ENCODE measurements around the gene PALB2.

DNA sequence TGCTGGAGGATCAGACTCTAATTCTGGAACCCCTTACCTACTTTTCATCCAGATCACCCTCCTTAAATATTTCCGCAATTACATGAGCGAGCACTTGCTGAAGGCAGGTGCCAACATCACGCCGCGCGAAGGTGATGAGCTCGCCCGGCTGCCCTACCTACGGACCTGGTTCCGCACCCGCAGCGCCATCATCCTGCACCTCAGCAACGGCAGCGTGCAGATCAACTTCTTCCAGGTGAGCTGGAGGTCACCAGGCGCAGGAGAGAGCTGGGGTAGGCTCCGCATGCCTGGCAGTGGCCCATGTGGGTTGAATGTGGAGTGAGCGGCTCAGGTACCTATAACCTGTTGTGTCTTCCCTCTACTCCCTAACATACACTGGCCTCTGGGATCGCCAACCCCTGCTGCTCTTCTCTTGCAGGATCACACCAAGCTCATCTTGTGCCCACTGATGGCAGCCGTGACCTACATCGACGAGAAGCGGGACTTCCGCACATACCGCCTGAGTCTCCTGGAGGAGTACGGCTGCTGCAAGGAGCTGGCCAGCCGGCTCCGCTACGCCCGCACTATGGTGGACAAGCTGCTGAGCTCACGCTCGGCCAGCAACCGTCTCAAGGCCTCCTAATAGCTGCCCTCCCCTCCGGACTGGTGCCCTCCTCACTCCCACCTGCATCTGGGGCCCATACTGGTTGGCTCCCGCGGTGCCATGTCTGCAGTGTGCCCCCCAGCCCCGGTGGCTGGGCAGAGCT lies 48.5 kb upstream of the PALB2 start:
- TF ChIP-seq, protein P1, sequence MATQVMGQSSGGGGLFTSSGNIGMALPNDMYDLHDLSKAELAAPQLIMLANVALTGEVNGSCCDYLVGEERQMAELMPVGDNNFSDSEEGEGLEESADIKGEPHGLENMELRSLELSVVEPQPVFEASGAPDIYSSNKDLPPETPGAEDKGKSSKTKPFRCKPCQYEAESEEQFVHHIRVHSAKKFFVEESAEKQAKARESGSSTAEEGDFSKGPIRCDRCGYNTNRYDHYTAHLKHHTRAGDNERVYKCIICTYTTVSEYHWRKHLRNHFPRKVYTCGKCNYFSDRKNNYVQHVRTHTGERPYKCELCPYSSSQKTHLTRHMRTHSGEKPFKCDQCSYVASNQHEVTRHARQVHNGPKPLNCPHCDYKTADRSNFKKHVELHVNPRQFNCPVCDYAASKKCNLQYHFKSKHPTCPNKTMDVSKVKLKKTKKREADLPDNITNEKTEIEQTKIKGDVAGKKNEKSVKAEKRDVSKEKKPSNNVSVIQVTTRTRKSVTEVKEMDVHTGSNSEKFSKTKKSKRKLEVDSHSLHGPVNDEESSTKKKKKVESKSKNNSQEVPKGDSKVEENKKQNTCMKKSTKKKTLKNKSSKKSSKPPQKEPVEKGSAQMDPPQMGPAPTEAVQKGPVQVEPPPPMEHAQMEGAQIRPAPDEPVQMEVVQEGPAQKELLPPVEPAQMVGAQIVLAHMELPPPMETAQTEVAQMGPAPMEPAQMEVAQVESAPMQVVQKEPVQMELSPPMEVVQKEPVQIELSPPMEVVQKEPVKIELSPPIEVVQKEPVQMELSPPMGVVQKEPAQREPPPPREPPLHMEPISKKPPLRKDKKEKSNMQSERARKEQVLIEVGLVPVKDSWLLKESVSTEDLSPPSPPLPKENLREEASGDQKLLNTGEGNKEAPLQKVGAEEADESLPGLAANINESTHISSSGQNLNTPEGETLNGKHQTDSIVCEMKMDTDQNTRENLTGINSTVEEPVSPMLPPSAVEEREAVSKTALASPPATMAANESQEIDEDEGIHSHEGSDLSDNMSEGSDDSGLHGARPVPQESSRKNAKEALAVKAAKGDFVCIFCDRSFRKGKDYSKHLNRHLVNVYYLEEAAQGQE (IDR thresholded peaks at IDR 0.05; ENCODE audit: unreplicated experiment) = no peak
- TF ChIP-seq, protein P2, sequence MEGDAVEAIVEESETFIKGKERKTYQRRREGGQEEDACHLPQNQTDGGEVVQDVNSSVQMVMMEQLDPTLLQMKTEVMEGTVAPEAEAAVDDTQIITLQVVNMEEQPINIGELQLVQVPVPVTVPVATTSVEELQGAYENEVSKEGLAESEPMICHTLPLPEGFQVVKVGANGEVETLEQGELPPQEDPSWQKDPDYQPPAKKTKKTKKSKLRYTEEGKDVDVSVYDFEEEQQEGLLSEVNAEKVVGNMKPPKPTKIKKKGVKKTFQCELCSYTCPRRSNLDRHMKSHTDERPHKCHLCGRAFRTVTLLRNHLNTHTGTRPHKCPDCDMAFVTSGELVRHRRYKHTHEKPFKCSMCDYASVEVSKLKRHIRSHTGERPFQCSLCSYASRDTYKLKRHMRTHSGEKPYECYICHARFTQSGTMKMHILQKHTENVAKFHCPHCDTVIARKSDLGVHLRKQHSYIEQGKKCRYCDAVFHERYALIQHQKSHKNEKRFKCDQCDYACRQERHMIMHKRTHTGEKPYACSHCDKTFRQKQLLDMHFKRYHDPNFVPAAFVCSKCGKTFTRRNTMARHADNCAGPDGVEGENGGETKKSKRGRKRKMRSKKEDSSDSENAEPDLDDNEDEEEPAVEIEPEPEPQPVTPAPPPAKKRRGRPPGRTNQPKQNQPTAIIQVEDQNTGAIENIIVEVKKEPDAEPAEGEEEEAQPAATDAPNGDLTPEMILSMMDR (conservative IDR thresholded peaks at IDR 0.05; ENCODE audit: low read depth in 2 of 2) = no peak
- TF ChIP-seq JUNB (IDR thresholded peaks at IDR 0.05; ENCODE audit: unreplicated experiment) (no peak), EZH2 (IDR thresholded peaks at IDR 0.05; ENCODE audit: low read depth, unreplicated experiment) (no peak), ZNF114 (CRISPR knock-in tag; IDR thresholded peaks at IDR 0.05) (no peak), CREB1 (CRISPR knock-in tag; IDR thresholded peaks at IDR 0.05; ENCODE audit: low read depth) (no peak), POLR2AphosphoS5 (IDR thresholded peaks at IDR 0.05; ENCODE audit: low read depth) (no peak)
- TF ChIP-seq, protein P3, sequence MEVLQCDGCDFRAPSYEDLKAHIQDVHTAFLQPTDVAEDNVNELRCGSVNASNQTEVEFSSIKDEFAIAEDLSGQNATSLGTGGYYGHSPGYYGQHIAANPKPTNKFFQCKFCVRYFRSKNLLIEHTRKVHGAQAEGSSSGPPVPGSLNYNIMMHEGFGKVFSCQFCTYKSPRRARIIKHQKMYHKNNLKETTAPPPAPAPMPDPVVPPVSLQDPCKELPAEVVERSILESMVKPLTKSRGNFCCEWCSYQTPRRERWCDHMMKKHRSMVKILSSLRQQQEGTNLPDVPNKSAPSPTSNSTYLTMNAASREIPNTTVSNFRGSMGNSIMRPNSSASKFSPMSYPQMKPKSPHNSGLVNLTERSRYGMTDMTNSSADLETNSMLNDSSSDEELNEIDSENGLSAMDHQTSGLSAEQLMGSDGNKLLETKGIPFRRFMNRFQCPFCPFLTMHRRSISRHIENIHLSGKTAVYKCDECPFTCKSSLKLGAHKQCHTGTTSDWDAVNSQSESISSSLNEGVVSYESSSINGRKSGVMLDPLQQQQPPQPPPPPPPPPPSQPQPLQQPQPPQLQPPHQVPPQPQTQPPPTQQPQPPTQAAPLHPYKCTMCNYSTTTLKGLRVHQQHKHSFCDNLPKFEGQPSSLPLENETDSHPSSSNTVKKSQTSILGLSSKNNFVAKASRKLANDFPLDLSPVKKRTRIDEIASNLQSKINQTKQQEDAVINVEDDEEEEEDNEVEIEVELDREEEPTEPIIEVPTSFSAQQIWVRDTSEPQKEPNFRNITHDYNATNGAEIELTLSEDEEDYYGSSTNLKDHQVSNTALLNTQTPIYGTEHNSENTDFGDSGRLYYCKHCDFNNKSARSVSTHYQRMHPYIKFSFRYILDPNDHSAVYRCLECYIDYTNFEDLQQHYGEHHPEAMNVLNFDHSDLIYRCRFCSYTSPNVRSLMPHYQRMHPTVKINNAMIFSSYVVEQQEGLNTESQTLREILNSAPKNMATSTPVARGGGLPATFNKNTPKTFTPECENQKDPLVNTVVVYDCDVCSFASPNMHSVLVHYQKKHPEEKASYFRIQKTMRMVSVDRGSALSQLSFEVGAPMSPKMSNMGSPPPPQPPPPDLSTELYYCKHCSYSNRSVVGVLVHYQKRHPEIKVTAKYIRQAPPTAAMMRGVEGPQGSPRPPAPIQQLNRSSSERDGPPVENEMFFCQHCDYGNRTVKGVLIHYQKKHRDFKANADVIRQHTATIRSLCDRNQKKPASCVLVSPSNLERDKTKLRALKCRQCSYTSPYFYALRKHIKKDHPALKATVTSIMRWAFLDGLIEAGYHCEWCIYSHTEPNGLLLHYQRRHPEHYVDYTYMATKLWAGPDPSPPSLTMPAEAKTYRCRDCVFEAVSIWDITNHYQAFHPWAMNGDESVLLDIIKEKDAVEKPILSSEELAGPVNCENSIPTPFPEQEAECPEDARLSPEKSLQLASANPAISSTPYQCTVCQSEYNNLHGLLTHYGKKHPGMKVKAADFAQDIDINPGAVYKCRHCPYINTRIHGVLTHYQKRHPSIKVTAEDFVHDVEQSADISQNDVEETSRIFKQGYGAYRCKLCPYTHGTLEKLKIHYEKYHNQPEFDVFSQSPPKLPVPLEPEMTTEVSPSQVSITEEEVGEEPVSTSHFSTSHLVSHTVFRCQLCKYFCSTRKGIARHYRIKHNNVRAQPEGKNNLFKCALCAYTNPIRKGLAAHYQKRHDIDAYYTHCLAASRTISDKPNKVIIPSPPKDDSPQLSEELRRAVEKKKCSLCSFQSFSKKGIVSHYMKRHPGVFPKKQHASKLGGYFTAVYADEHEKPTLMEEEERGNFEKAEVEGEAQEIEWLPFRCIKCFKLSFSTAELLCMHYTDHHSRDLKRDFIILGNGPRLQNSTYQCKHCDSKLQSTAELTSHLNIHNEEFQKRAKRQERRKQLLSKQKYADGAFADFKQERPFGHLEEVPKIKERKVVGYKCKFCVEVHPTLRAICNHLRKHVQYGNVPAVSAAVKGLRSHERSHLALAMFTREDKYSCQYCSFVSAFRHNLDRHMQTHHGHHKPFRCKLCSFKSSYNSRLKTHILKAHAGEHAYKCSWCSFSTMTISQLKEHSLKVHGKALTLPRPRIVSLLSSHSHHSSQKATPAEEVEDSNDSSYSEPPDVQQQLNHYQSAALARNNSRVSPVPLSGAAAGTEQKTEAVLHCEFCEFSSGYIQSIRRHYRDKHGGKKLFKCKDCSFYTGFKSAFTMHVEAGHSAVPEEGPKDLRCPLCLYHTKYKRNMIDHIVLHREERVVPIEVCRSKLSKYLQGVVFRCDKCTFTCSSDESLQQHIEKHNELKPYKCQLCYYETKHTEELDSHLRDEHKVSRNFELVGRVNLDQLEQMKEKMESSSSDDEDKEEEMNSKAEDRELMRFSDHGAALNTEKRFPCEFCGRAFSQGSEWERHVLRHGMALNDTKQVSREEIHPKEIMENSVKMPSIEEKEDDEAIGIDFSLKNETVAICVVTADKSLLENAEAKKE (CRISPR knock-in tag; IDR thresholded peaks at IDR 0.05) = no peak
- TF ChIP-seq, protein P4, sequence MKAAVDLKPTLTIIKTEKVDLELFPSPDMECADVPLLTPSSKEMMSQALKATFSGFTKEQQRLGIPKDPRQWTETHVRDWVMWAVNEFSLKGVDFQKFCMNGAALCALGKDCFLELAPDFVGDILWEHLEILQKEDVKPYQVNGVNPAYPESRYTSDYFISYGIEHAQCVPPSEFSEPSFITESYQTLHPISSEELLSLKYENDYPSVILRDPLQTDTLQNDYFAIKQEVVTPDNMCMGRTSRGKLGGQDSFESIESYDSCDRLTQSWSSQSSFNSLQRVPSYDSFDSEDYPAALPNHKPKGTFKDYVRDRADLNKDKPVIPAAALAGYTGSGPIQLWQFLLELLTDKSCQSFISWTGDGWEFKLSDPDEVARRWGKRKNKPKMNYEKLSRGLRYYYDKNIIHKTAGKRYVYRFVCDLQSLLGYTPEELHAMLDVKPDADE (IDR thresholded peaks at IDR 0.05) = no peak

Data from GM23338 (cell line).